ENCODE measurements around the gene CREM. TPM values are rescaled to one million over a fixed set of nuclear protein-coding genes. Genes with fewer than 3 reads are reported as not detected.
A peak's percentile ranks its signal among the peaks of the same experiment; 100 is the strongest.

CREM gene
- total and polyA plus RNA-seq, 9 donors = 41.4 to 58.6 (median 51.8) TPM

GRCh38 chr10:35165136-35165535, 38.5 kb downstream of the CREM start:
- H3K9me3 ChIP-seq (replicated peaks; ENCODE audit: control insufficient read depth, low read depth, low read length) = peaks cover 3% of the 10 kb centered on the region
- no peak overlapping the region for H3K4me3 ChIP-seq (ENCODE audit: low read length)
- no peaks in the 10 kb centered on the region for H3K27me3 ChIP-seq (ENCODE audit: control insufficient read depth, insufficient read depth, low read length)
- H3K4me1 ChIP-seq (ENCODE audit: control insufficient read depth, insufficient read depth, low read length) = no peaks in the 10 kb centered on the region
- WGBS (ENCODE audit: insufficient coverage) = 75% methylated on average over 1 of the region's 4 CpGs
- no peaks in the 10 kb centered on the region for H3K36me3 ChIP-seq (ENCODE audit: control insufficient read depth, insufficient read depth, low read length)
- DNase-seq = no peak
- no peak overlapping the region for H3K27ac ChIP-seq (ENCODE audit: low read length)

DNA sequence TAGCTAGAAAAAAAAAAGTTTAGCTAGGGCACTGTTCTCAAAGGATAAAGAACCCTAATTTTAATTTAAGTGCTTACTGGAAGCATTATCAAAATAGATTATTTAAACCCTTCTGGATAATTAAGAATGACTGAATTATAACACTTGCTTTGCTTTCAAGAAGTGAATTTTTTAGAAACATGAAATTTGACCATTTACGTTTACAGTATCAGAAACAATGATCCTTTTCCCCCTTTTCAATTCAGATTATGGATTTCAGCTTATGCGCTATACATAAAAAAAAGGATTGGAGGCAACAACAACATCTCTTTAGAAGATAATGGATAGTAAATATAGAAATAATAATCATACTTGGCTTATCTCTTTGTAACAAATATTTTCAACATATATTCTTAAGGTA, 39.2 kb downstream of the CREM start:
- Histone ChIP-seq H3K9me3 (replicated peaks; ENCODE audit: control insufficient read depth, low read depth, low read length) (peaks cover 3% of the 10 kb centered on the region), H3K27me3 (ENCODE audit: control insufficient read depth, insufficient read depth, low read length) (no peaks in the 10 kb centered on the region), H3K36me3 (ENCODE audit: control insufficient read depth, insufficient read depth, low read length) (no peaks in the 10 kb centered on the region), H3K27ac (ENCODE audit: low read length) (no peak overlapping the region), H3K4me3 (ENCODE audit: low read length) (no peak overlapping the region), H3K4me1 (ENCODE audit: control insufficient read depth, insufficient read depth, low read length) (no peaks in the 10 kb centered on the region)
- DNase-seq = no peak
- no CpG with 5 or more reads among the region's 2 CpGs for WGBS (ENCODE audit: insufficient coverage)

DNA sequence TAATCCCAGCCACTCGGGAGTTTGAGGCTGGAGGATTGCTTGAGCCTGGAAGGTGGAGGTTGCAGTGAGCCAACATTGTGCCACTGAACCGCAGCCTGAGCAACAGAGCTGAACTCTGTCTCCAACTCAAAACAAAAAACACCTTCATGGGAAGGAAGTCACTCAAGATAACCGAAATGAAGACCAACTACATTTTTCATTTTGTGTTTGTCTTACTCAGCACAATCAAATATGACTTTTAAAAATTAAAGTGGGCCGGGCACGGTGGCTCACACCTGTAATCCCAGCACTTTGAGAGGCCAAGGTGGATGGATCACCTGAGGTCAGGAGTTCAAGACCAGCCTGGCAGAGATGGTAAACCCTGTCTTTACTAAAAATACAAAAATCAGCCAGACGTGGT, 40.0 kb downstream of the CREM start:
- Histone ChIP-seq H3K27ac (ENCODE audit: low read length) (no peak overlapping the region), H3K27me3 (ENCODE audit: control insufficient read depth, insufficient read depth, low read length) (no peaks in the 10 kb centered on the region), H3K36me3 (ENCODE audit: control insufficient read depth, insufficient read depth, low read length) (no peaks in the 10 kb centered on the region), H3K9me3 (replicated peaks; ENCODE audit: control insufficient read depth, low read depth, low read length) (peaks cover 3% of the 10 kb centered on the region), H3K4me1 (ENCODE audit: control insufficient read depth, insufficient read depth, low read length) (no peaks in the 10 kb centered on the region), H3K4me3 (ENCODE audit: low read length) (no peak overlapping the region)
- WGBS (ENCODE audit: insufficient coverage) = no CpG with 5 or more reads among the region's 6 CpGs
- DNase-seq = no peak

DNA sequence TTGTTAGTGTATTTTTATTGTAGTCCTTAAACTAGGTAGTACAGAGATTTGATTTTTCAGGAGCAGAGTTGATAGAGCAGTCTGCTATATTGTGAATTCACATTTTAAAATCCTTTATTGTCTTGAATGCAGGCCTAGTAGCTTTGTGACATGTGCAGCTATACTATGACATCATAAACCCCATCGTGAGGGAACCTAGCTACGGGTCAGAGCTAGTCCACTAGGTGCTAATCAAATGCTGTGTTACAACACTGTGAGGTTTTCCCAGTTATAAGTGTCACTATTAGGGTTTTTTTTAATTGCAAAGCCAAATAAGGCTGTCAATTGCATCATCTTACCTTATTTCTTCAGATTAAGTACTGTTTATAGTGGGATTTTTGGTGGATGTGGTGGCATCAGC, 40.7 kb downstream of the CREM start:
- Histone ChIP-seq H3K4me3 (ENCODE audit: low read length) (no peak overlapping the region), H3K9me3 (replicated peaks; ENCODE audit: control insufficient read depth, low read depth, low read length) (peaks cover 3% of the 10 kb centered on the region), H3K27ac (ENCODE audit: low read length) (no peak overlapping the region), H3K27me3 (ENCODE audit: control insufficient read depth, insufficient read depth, low read length) (no peaks in the 10 kb centered on the region), H3K36me3 (ENCODE audit: control insufficient read depth, insufficient read depth, low read length) (no peaks in the 10 kb centered on the region), H3K4me1 (ENCODE audit: control insufficient read depth, insufficient read depth, low read length) (peaks cover 4% of the 10 kb centered on the region)
- no peak for DNase-seq
- no CpG with 5 or more reads among the region's 2 CpGs for WGBS (ENCODE audit: insufficient coverage)

GRCh38 chr10:35172146-35172545, 45.5 kb downstream of the CREM start:
- no peaks in the 10 kb centered on the region for H3K36me3 ChIP-seq (ENCODE audit: control insufficient read depth, insufficient read depth, low read length)
- no CpG with 5 or more reads among the region's 1 CpG for WGBS (ENCODE audit: insufficient coverage)
- H3K4me1 ChIP-seq (ENCODE audit: control insufficient read depth, insufficient read depth, low read length) = peaks cover 4% of the 10 kb centered on the region
- H3K27me3 ChIP-seq (ENCODE audit: control insufficient read depth, insufficient read depth, low read length) = no peaks in the 10 kb centered on the region
- DNase-seq = no peak
- no peak overlapping the region for H3K4me3 ChIP-seq (ENCODE audit: low read length)
- H3K27ac ChIP-seq (ENCODE audit: low read length) = no peak overlapping the region
- H3K9me3 ChIP-seq (replicated peaks; ENCODE audit: control insufficient read depth, low read depth, low read length) = peaks cover 3% of the 10 kb centered on the region

- Histone ChIP-seq H3K4me3 (ENCODE audit: low read length) (no peak overlapping the region), H3K4me1 (ENCODE audit: control insufficient read depth, insufficient read depth, low read length) (peaks cover 4% of the 10 kb centered on the region), H3K27me3 (ENCODE audit: control insufficient read depth, insufficient read depth, low read length) (no peaks in the 10 kb centered on the region), H3K27ac (ENCODE audit: low read length) (no peak overlapping the region), H3K9me3 (replicated peaks; ENCODE audit: control insufficient read depth, low read depth, low read length) (peaks cover under 1% of the 10 kb centered on the region), H3K36me3 (ENCODE audit: control insufficient read depth, insufficient read depth, low read length) (no peaks in the 10 kb centered on the region)
- peak; percentile 64 for DNase-seq
- no CpG with 5 or more reads among the region's 5 CpGs for WGBS (ENCODE audit: insufficient coverage)
Observed at GRCh38 chr10:35172574-35172973, 45.9 kb downstream of the CREM start.

GRCh38 chr10:35178331-35178730, 51.7 kb downstream of the CREM start:
- H3K4me1 ChIP-seq (ENCODE audit: control insufficient read depth, insufficient read depth, low read length) = no peaks in the 10 kb centered on the region
- H3K36me3 ChIP-seq (ENCODE audit: control insufficient read depth, insufficient read depth, low read length) = peaks cover 2% of the 10 kb centered on the region
- no peak overlapping the region for H3K27ac ChIP-seq (ENCODE audit: low read length)
- no peaks in the 10 kb centered on the region for H3K27me3 ChIP-seq (ENCODE audit: control insufficient read depth, insufficient read depth, low read length)
- no peak overlapping the region for H3K4me3 ChIP-seq (ENCODE audit: low read length)
- WGBS (ENCODE audit: insufficient coverage) = 80% methylated on average over 1 of the region's 9 CpGs
- H3K9me3 ChIP-seq (replicated peaks; ENCODE audit: control insufficient read depth, low read depth, low read length) = no peaks in the 10 kb centered on the region
- no peak for DNase-seq

DNA sequence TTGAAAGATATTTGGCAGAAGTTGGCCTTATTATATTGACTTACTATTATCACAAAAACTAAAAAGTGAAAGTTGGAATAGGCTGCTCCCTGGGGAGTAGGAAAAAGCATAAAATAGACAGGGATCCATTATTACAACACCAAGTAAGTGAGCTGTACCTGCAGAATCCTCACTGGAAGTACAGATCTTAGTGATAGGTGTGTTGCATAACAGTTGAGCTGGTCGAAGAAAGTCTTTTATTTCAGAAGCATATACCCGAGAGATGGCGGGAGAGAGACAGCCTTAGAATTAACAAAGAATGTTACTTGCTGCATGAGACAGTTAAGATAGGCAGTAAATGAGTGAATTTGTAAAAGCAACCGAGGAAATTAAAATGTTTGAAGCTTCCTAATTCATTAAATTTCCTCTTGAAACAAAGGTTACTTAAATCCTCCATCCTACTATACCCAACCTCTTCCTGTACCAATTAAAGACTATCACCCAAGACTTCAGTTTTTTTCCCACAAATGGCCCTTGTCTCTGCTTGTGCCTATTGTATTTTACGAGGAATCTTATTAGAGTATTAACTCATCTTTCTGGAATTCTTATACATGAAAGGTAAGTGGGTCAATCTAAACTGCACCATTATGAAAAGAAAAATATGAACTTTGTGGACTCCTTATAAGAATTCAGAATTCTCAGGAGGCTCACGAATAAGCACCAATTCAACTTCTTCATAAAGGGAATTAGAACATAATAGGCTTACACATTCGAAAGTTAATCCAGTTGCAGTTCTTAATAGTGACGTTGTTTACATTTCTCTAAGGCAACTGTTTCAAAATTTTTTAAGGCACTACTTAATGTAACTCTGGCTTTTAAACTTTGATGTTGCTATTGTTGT, 56.2 kb downstream of the CREM start:
- no peak overlapping the region for H3K4me3 ChIP-seq (ENCODE audit: low read length)
- no peaks in the 10 kb centered on the region for H3K4me1 ChIP-seq (ENCODE audit: control insufficient read depth, insufficient read depth, low read length)
- no peaks in the 10 kb centered on the region for H3K9me3 ChIP-seq (replicated peaks; ENCODE audit: control insufficient read depth, low read depth, low read length)
- DNase-seq = no peak
- no peaks in the 10 kb centered on the region for H3K27me3 ChIP-seq (ENCODE audit: control insufficient read depth, insufficient read depth, low read length)
- H3K27ac ChIP-seq (ENCODE audit: low read length) = no peak overlapping the region
- whole genome bisulfite sequencing (ENCODE audit: insufficient coverage) = no CpG with 5 or more reads among the region's 8 CpGs
- peaks cover 2% of the 10 kb centered on the region for H3K36me3 ChIP-seq (ENCODE audit: control insufficient read depth, insufficient read depth, low read length)

- no CpG with 5 or more reads among the region's 4 CpGs for WGBS (ENCODE audit: insufficient coverage)
- DNase-seq = peak; percentile 29
- Histone ChIP-seq H3K36me3 (ENCODE audit: control insufficient read depth, insufficient read depth, low read length) (no peaks in the 10 kb centered on the region), H3K4me3 (ENCODE audit: low read length) (no peak overlapping the region), H3K27me3 (ENCODE audit: control insufficient read depth, insufficient read depth, low read length) (no peaks in the 10 kb centered on the region), H3K27ac (ENCODE audit: low read length) (no peak overlapping the region), H3K9me3 (replicated peaks; ENCODE audit: control insufficient read depth, low read depth, low read length) (no peaks in the 10 kb centered on the region), H3K4me1 (ENCODE audit: control insufficient read depth, insufficient read depth, low read length) (no peaks in the 10 kb centered on the region)
Observed at GRCh38 chr10:35184527-35185171, 58.0 kb downstream of the CREM start.

GRCh38 chr10:35185260-35186034, 58.8 kb downstream of the CREM start:
- Histone ChIP-seq H3K9me3 (replicated peaks; ENCODE audit: control insufficient read depth, low read depth, low read length) (no peaks in the 10 kb centered on the region), H3K36me3 (ENCODE audit: control insufficient read depth, insufficient read depth, low read length) (no peaks in the 10 kb centered on the region), H3K4me3 (ENCODE audit: low read length) (no peak overlapping the region), H3K4me1 (ENCODE audit: control insufficient read depth, insufficient read depth, low read length) (no peaks in the 10 kb centered on the region), H3K27ac (ENCODE audit: low read length) (no peak overlapping the region), H3K27me3 (ENCODE audit: control insufficient read depth, insufficient read depth, low read length) (no peaks in the 10 kb centered on the region)
- WGBS (ENCODE audit: insufficient coverage) = 100% methylated on average over 3 of the region's 8 CpGs
- DNase-seq = no peak

Measured in muscle of leg (tissue), 11 donors.